ENCODE results near the gene ZMAT5. TPM values are rescaled to one million over a fixed set of nuclear protein-coding genes. Genes with fewer than 3 reads are reported as not detected.

ZMAT5 gene
- total and polyA plus RNA-seq, 9 of the 15 experiments (the other 6 are each of a cell fraction or from before 2014, with no cell fraction given), result 2.0 to 25.2 (median 11.9) TPM

DNA sequence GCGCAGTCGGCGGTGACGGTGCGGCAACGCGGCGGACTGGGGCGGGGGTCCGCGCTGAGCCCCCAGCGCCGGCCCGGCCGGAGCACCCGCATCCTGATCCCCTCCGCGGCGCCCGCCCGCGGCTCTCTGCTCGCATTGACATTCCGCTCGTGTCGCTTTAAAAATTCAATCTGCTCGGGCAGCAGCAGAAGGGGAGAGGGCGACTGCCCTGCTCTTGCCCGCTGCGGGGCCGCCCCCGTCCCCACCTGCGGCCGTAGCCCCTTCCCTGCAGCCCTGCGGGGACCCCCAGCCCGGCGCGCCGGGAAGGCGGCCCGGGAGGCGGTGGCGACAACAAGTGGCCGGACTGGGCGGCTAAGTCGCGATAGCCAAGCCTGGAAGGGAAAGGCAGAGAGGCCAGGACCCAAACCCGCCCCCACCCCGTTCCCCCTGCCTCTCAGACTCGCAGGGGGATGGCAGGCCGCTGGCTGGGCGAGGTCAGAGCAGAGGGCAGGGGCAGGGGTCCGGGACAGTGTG lies 45.9 kb downstream of the ZMAT5 start:
- H3K9me3 ChIP-seq (replicated peaks; ENCODE audit: control insufficient read depth, insufficient read depth, low read depth, low read length), result no peaks in the 10 kb centered on the region
- H3K79me2 ChIP-seq (ENCODE audit: control insufficient read depth, insufficient read depth, low read length), result no peaks in the 10 kb centered on the region
- no peak for TF ChIP-seq KLF13 (tag; IDR thresholded peaks at IDR 0.05; ENCODE audit: borderline replicate concordance, low read depth)
- peak; percentile 52; the same call in 1 of the 2 replicates for TF ChIP-seq ZBED1 (IDR thresholded peaks at IDR 0.05)
- no peak overlapping the region for H3K27ac ChIP-seq (ENCODE audit: extremely low read depth, low read depth, low read length)
- CTCF ChIA-PET (ENCODE audit: low intra/inter-chr PET ratio), result interaction anchor here (0.5 kb wide), 1 partner anchor 210 kb away, joined by 8 read pairs; no protein-coding TSS in a partner anchor
- no TSS peak for BruUV-seq (replicated peaks)
- H4K20me1 ChIP-seq (replicated peaks; ENCODE audit: control insufficient read depth, insufficient read depth, low read length), result peaks cover 16% of the 10 kb centered on the region; the same call in 1 of the 2 replicates
- FAIRE-seq (no peak), DNase-seq (ENCODE audit: extremely low read depth in 1 of 4, low spot score in 3 of 4) (no peak), ATAC-seq (no peak)
- no peak overlapping the region for H2AFZ ChIP-seq (ENCODE audit: low read depth, low read length)
- no peak overlapping the region for H3K4me2 ChIP-seq (ENCODE audit: insufficient read depth, low read length)
- intact Hi-C loops (cut with micrococcal nuclease) (no loop called here), in situ Hi-C loops (cut with MboI) (no loop called here)
- H3K9me1 ChIP-seq (ENCODE audit: control insufficient read depth, insufficient read depth, low read length), result peaks cover 5% of the 10 kb centered on the region
- no peaks in the 10 kb centered on the region for H3K36me3 ChIP-seq (ENCODE audit: control insufficient read depth, insufficient read depth, low read length)
- H3K4me3 ChIP-seq, result no peak overlapping the region
- peaks cover 3 to 41% of the 10 kb centered on the region in 2 experiments; a peak in 4 of 5 replicates for H3K4me1 ChIP-seq (replicated peaks in 1 of 2; ENCODE audit: control insufficient read depth in 2 of 2, insufficient read depth in 2 of 2, low read length in 2 of 2)
- POLR2A ChIA-PET, result no interaction called here
- WGBS (ENCODE audit: insufficient coverage, low coverage, missing lambda C conversion rate), result 9% methylated on average over 6 of the region's 53 CpGs
- H3K27me3 ChIP-seq (ENCODE audit: control insufficient read depth in 2 of 2, insufficient read depth in 2 of 2, low read length in 2 of 2), result peaks cover 0 to 28% of the 10 kb centered on the region in 2 experiments; a peak in 2 of 5 replicates
- no peak overlapping the region for H3K9ac ChIP-seq (ENCODE audit: insufficient read depth in 1 of 2, low read depth in 2 of 2, low read length in 2 of 2)

DNA sequence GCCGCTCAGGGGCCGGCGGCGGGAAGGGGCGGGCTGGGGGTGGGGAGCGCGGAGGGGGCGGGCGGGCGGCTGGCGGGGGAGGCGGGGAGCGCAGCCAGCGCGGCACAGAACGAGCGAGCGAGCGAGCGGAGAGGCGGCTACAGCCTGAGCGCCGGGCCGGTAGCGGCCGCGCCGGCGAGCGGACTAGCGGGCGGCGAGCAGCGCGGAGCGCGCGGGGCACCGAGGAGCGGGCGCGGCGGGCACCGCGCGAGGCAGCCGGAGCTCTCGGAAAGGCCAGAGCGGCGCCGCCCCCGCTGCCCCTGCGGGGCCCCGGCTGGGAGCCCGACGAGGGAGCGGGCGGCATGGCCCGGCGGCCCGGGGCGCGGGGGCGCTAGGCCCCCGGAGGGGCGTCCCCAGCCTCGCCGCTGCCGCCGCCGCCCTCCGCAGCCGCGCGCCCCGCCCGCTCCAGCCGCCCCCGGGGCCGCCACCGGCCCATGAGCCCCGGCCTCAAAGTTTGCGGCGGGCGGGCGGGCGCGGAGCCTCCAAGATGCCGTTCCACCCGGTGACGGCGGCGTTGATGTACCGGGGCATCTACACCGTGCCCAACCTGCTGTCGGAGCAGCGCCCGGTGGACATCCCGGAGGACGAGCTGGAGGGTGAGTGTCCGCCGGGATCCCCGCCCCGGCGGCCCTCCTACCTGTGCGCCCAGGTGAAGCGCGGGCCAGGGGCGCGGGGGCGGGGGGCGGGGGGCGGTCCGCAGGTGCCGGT lies 46.7 kb downstream of the ZMAT5 start, which contains the start of gene CABP7:
TSS of gene CABP7 (plus strand) at position 105 of the 747 bp plus-strand sequence. CDS start at position 527, 422 bp downstream.
- Histone ChIP-seq H3K4me1 (replicated peaks in 1 of 2; ENCODE audit: control insufficient read depth in 2 of 2, insufficient read depth in 2 of 2, low read length in 2 of 2) (peaks cover 0 to 33% of the 10 kb centered on the region in 2 experiments; a peak in 2 of 5 replicates), H3K27ac (ENCODE audit: extremely low read depth, low read depth, low read length) (no peak within 1 kb of the TSS), H3K36me3 (ENCODE audit: control insufficient read depth, insufficient read depth, low read length) (no peaks in the 10 kb centered on the region), H3K4me2 (ENCODE audit: insufficient read depth, low read length) (no peak within 1 kb of the TSS), H3K79me2 (ENCODE audit: control insufficient read depth, insufficient read depth, low read length) (no peaks in the 10 kb centered on the region), H2AFZ (ENCODE audit: low read depth, low read length) (no peak within 1 kb of the TSS), H3K27me3 (ENCODE audit: control insufficient read depth in 2 of 2, insufficient read depth in 2 of 2, low read length in 2 of 2) (peaks cover 0 to 33% of the 10 kb centered on the region in 2 experiments; a peak in 2 of 5 replicates), H3K4me3 (no peak within 1 kb of the TSS), H3K9ac (ENCODE audit: insufficient read depth in 1 of 2, low read depth in 2 of 2, low read length in 2 of 2) (no peak within 1 kb of the TSS), H4K20me1 (replicated peaks; ENCODE audit: control insufficient read depth, insufficient read depth, low read length) (peaks cover 16% of the 10 kb centered on the region; the same call in 1 of the 2 replicates), H3K9me3 (replicated peaks; ENCODE audit: control insufficient read depth, insufficient read depth, low read depth, low read length) (no peaks in the 10 kb centered on the region), H3K9me1 (ENCODE audit: control insufficient read depth, insufficient read depth, low read length) (peaks cover 5% of the 10 kb centered on the region)
- CTCF ChIA-PET (ENCODE audit: low intra/inter-chr PET ratio), result interaction anchor here (0.5 kb wide), 1 partner anchor 211 kb away, joined by 8 read pairs; no protein-coding TSS in a partner anchor
- in situ Hi-C loops (cut with MboI), result no loop called here
- WGBS (ENCODE audit: insufficient coverage, low coverage, missing lambda C conversion rate), result 9% methylated on average over 18 of the region's 115 CpGs
- ATAC-seq (no peak), DNase-seq (ENCODE audit: extremely low read depth in 1 of 4, low spot score in 3 of 4) (peak in 2 of 4 experiments; percentile 44 to 55), FAIRE-seq (no peak)
- BruUV-seq (replicated peaks), result no TSS peak
- TF ChIP-seq TBL1XR1 (IDR thresholded peaks at IDR 0.05; ENCODE audit: low read length in 2 of 2), result no peak
- no peak for TF ChIP-seq KAT7 (CRISPR knock-in tag; IDR thresholded peaks at IDR 0.05; ENCODE audit: borderline replicate concordance)
- intact Hi-C loops (cut with micrococcal nuclease), result no loop called here
- POLR2A ChIA-PET, result no interaction called here
